IPS-11a (cell line): ENCODE measurements around the gene FKBP8.

Experiments
- H3K4me3 ChIP-seq: one replicate; pipeline ENCODE4 v1.5.1; 2013; ENCODE audit warnings: low read depth, low read length, control low read depth

FKBP8 gene

GRCh38 chr19:18487576-18488402 lies 55.6 kb downstream of the FKBP8 start:
- H3K4me3 ChIP-seq = no peak overlapping the region

DNA sequence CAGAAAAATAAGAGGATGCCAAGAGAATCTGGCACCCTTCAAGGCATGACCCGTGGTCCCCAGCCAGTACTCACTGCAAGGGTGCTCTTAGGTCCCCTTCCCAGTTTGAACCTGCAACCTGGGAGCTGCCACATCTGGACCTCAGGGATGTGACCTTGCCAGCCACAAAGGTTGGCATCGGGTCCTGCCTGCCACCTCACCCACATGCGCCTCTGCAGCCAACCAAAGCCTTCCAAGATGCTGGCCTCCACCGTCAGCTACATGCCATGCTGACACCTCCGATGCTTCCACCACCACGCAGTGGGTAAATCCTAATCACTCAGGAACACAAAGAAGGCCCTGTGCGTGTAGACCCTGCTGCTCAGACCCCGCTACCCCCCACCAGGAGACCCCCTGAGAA lies 56.6 kb downstream of the FKBP8 start:
- H3K4me3 ChIP-seq = no peak overlapping the region

- no peak overlapping the region for H3K4me3 ChIP-seq
These were observed 58.4 kb downstream of the FKBP8 start for GRCh38 chr19:18484992-18485391.

- no peak overlapping the region for H3K4me3 ChIP-seq
These were observed 60.1 kb downstream of the FKBP8 start for GRCh38 chr19:18483119-18483890.
